GM12875 (cell line): ENCODE measurements around the gene PDGFRB.

Experiments used
- H3K4me3 ChIP-seq: one replicate; pipeline ENCODE4 v1.5.1; 2011; ENCODE audit warnings: low read depth, low read length, control low read depth
- CTCF ChIP-seq: IDR thresholded peaks from 2 replicates; pipeline ENCODE4 v1.5.1; 2011; ENCODE audit warnings: low read depth, mild to moderate bottlenecking, control low read depth, inconsistent platforms, low read length, moderate library complexity, borderline replicate concordance; ENCODE audit not compliant: insufficient read depth

Gene PDGFRB

GRCh38 chr5:150120617-150121447, 34.8 kb downstream of the PDGFRB start:
- no peak for TF ChIP-seq CTCF
- no peak overlapping the region for H3K4me3 ChIP-seq

DNA sequence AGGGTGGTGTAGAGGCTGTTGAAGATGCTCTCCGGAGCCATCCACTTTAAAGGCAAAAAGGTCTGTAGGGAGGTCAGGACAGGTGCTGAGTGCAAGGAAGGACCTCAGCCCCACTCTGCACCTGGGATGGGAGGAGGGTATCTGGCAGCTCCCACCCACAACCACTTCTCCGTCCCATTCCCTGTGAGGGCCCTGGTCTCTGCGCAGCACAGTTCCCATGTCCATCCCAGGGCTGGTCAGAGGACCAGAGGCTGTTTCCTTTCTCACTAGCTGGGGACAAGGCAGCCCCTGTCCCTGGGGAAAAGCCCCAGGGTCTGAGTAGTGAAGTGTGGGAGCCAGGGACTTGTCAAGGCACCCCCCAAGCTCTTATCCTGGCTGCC, 35.6 kb downstream of the PDGFRB start:
- no peak overlapping the region for H3K4me3 ChIP-seq
- no peak for TF ChIP-seq CTCF

DNA sequence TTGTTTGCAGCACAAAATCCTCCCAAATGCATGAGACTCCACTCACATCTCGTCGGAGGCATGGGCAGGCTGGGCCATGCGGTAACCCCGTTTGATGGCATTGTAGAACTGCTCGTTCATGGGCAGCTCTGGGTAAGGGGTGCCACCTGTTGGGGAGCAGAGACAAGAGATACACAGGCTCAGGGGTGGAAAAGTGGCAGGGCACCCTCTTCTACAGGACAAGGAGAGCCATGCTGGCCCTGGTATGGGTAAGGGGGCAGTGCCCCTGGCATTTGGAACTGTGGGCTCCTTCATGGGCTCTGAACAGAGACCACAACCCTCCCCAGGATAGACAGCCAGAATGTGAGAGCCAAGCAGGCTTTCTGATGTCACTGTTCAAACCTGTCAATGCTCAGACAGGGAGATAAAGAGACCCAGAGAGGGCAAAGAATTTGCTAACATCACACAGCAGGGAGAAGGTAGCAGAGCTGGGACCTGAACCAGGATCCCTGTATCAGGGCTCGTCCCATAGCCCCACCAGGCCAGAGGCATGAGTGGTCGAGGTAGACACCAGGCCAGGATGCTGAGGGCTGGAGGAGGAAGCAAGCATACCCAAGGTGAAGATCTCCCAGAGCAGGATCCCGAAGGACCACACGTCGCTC, 36.1 kb downstream of the PDGFRB start:
- TF ChIP-seq CTCF, result 0 out of 2 replicates have a peak, but pooled peaks have one; percentile 7
- no peak overlapping the region for H3K4me3 ChIP-seq

DNA sequence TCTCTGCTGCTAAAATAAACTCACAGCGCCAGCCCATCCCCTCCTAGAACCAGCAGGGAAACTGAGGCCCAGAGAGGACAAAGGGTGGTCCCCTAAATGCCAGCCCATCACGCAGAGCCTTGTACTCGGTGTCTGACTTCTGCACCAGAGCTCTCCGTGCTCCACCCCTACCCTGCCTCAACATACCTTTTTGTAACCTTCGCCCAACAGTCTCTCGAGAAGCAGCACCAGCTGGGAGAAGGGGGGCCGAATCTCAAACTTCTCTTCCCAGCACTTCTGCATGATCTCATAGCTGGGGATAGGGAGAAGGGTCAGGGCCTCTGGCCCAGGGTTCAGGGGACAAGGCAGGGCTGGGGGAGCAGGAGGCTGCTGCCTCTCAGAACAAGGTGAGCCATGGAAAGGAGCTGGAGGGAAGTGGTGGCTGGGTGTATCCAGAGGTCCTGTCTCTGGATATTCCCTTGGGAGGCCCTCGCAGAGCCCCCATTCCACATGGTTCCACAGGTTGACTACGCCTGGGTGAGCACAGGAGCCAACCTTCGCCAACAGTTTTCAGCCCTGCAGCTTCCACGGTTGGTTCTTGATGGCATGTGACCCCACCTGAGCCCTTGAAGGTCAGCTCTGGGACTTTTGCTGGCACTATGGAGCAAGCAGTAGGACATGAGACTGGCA, 37.0 kb downstream of the PDGFRB start:
- no peak for TF ChIP-seq CTCF
- H3K4me3 ChIP-seq, result no peak overlapping the region

DNA sequence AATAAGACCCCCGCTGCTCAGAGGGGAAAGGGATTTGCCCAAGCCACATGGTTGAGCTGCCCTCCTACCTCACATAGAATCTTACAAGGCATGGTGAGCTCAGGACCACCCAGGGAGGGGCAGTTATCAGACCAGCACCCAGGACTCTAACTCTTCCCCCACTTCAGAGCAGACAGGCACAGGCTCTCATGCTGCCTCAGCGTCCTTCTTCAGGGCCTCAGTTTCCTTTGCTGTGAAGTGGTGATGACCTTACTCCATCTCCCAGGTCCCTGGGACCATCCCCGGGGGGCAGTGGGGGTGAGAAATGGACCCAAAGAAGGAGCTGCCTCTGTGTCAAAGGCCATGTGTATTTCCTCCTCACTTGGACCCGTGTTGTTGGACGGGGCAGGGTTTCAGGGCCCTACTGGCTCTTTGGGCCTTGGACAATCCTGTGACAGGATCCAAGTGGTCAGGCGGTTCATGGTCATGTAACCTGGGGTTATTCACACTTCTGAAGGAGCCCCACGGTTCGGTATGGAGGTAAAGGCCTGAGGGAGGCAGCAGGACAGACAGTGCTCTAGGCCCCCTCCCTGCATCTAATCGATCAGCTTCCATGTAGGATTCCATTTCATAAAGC, 37.6 kb downstream of the PDGFRB start:
- H3K4me3 ChIP-seq, result no peak overlapping the region
- TF ChIP-seq CTCF, result no peak

GRCh38 chr5:150116667-150117400, 38.8 kb downstream of the PDGFRB start:
- no peak for TF ChIP-seq CTCF
- no peak overlapping the region for H3K4me3 ChIP-seq
